T-helper 22 cell (primary cell): ENCODE measurements around the gene AMMECR1.
"Not testable (repeated sequence)": the region's sequence is repeated elsewhere in the genome, so short reads cannot be mapped to it uniquely, and the experiment has no call there.

Experiments
- DNase-seq: peaks from one replicate; pipeline ENCODE4 v3.0.0-alpha.2; 2020; ENCODE audit warnings: low read depth

AMMECR1 gene

GRCh38 chrX:110317820-110318663, at the start of gene AMMECR1:
TSS of gene AMMECR1 (minus strand) at chrX:110318085. CDS start at chrX:110318071, 14 bp downstream.
- peak; percentile 72 for DNase-seq

- no peak for DNase-seq
These were observed 45.4 kb upstream of the AMMECR1 start for GRCh38 chrX:110363244-110363643.

- no peak for DNase-seq
These were observed 41.4 kb upstream of the AMMECR1 start for GRCh38 chrX:110359273-110359672.

GRCh38 chrX:110358548-110358947, 40.7 kb upstream of the AMMECR1 start, which contains the start of gene RTL9:
TSS of gene RTL9 (plus strand) at chrX:110358848. CDS start at chrX:110450618, 91,770 bp downstream.
- no peak for DNase-seq

- no peak for DNase-seq
These were observed 28.8 kb upstream of the AMMECR1 start for GRCh38 chrX:110346681-110347080.

GRCh38 chrX:110341189-110342035, 23.5 kb upstream of the AMMECR1 start:
- DNase-seq: no peak

GRCh38 chrX:110338935-110339334, 21.1 kb upstream of the AMMECR1 start:
- no peak for DNase-seq

- not testable (repeated sequence) for DNase-seq
These were observed 15.6 kb upstream of the AMMECR1 start for GRCh38 chrX:110333458-110333857.

GRCh38 chrX:110331444-110332030, 13.7 kb upstream of the AMMECR1 start:
- no peak for DNase-seq

GRCh38 chrX:110328613-110329012, 10.7 kb upstream of the AMMECR1 start:
- not testable (repeated sequence) for DNase-seq

GRCh38 chrX:110327336-110327735, 9.5 kb upstream of the AMMECR1 start:
- no peak for DNase-seq

- DNase-seq: no peak
These were observed 8.8 kb upstream of the AMMECR1 start for GRCh38 chrX:110326712-110327111.

GRCh38 chrX:110322603-110323002, 4.7 kb upstream of the AMMECR1 start:
- no peak for DNase-seq

GRCh38 chrX:110321670-110322069, 3.8 kb upstream of the AMMECR1 start:
- no peak for DNase-seq

GRCh38 chrX:110321081-110321480, 3.2 kb upstream of the AMMECR1 start:
- DNase-seq: no peak

- DNase-seq: no peak
These were observed 2.6 kb upstream of the AMMECR1 start for GRCh38 chrX:110320381-110320987.

GRCh38 chrX:110318664-110318968, 731 bp upstream of the AMMECR1 start:
- DNase-seq: no peak

- no peak for DNase-seq
These were observed 645 bp downstream of the AMMECR1 start for GRCh38 chrX:110317061-110317819.

- DNase-seq: no peak
These were observed 1.4 kb downstream of the AMMECR1 start for GRCh38 chrX:110316351-110317060.

- no peak for DNase-seq
These were observed 2.3 kb downstream of the AMMECR1 start for GRCh38 chrX:110315551-110315950.
